A549 (cell line): ENCODE results near the gene LRRC45. TPM values are rescaled to one million over a fixed set of nuclear protein-coding genes. Genes with fewer than 3 reads are reported as not detected.
A peak's percentile ranks its signal among the peaks of the same experiment; 100 is the strongest.

Experiments
- ATAC-seq, 2 experiments: fragments of 200-7000 bp in 1 of 2; fragments of >200 bp in 1 of 2; cut with Nextera tagmentation in 1 of 2; cut with Tn5 transposase in 1 of 2; 3 replicates each; pipeline versions ENCODE4 v1.8.0 to v1.9.1; 2018 to 2020; ENCODE audit warnings: mild to moderate bottlenecking in 1 of 2, moderate library complexity in 1 of 2
- CTCF ChIA-PET: fragments of 300-600 bp; sonication (Branson Sonifier 250); formaldehyde crosslinking; extraction: SDS; loops from one replicate; lab custom pipeline; 2021; ENCODE audit warnings: antibody characterized with exemption, inconsistent platforms; lab: Yijun Ruan, JAX
- POLR2A ChIA-PET: fragments of 350-600 bp; formaldehyde crosslinking; extraction: SDS; loops from one replicate; lab custom pipeline; 2021; ENCODE audit warnings: antibody characterized with exemption, inconsistent platforms; lab: Yijun Ruan, JAX
- DNase-seq, 2 experiments: peaks; one replicate each; pipeline versions ENCODE4 v3.0.0 to v3.0.0-alpha.2; 2011 to 2016; ENCODE audit warnings: low read depth in 1 of 2, low spot score in 1 of 2
- FAIRE-seq: peaks from 2 replicates; lab custom pipeline; 2011; peaks lifted over from hg19 to GRCh38; lab: Jason Lieb, UNC
- H3K27ac ChIP-seq, 2 experiments: fragments of >200 bp; sonication (Bioruptor Twin); formaldehyde crosslinking; 3 replicates each; pipeline ENCODE4 v1.5.1; 2016 to 2017
- H3K4me1 ChIP-seq: fragments of >200 bp; sonication (Bioruptor Twin); formaldehyde crosslinking; 3 replicates; pipeline ENCODE4 v1.6.1; 2016
- H3K4me2 ChIP-seq: fragments of >200 bp; sonication (Bioruptor Twin); formaldehyde crosslinking; 3 replicates; pipeline ENCODE4 v1.6.1; 2016
- H3K4me3 ChIP-seq: fragments of >200 bp; sonication (Bioruptor Twin); formaldehyde crosslinking; 3 replicates; pipeline ENCODE4 v1.5.1; 2016
- H3K9me3 ChIP-seq: fragments of >200 bp; sonication (Bioruptor Twin); formaldehyde crosslinking; 3 replicates; pipeline ENCODE4 v1.6.1; 2016
- BCL3 ChIP-seq: fragments of >200 bp; sonication (Bioruptor Twin); formaldehyde crosslinking; IDR thresholded peaks from 3 replicates; pipeline ENCODE4 v1.6.1; 2016
- BHLHE40 ChIP-seq: IDR thresholded peaks from 2 replicates; pipeline ENCODE4 v1.6.1; 2012; ENCODE audit warnings: low read depth, low read length, inconsistent platforms
- CBX8 ChIP-seq: fragments of 200-600 bp; sonication (generic); IDR thresholded peaks from 2 replicates; pipeline ENCODE4 v1.6.1; 2016
- CHD2 ChIP-seq: fragments of 150-350 bp; IDR thresholded peaks from 2 replicates; pipeline ENCODE4 v1.6.1; 2014; ENCODE audit warnings: low read length; ENCODE audit not compliant: partially characterized antibody
- EHF ChIP-seq: fragments of 250-450 bp; sonication (Bioruptor Pico); IDR thresholded peaks from 2 replicates; pipeline ENCODE4 v1.5.0; 2020; ENCODE audit warnings: mild to moderate bottlenecking
- EHMT2 ChIP-seq: fragments of 200-600 bp; sonication (generic); IDR thresholded peaks from 2 replicates; pipeline ENCODE4 v1.6.1; 2016; ENCODE audit warnings: antibody characterized with exemption, low read depth, mild to moderate bottlenecking, moderate library complexity
- FOSB ChIP-seq: fragments of 250-450 bp; sonication (Bioruptor Pico); IDR thresholded peaks from 2 replicates; pipeline ENCODE4 v1.5.0; 2020; ENCODE audit warnings: mild to moderate bottlenecking, moderate library complexity
- FOSL2 ChIP-seq, 2 experiments: fragments of 450-650 bp in 1 of 2; fragments of >200 bp in 1 of 2; sonication (Bioruptor Twin) in 1 of 2; formaldehyde crosslinking; IDR thresholded peaks; 2 replicates each; pipeline versions ENCODE4 v1.5.0 to v1.6.1; 2016 to 2020; ENCODE audit warnings: mild to moderate bottlenecking in 1 of 2, moderate library complexity in 1 of 2
- FOXS1 ChIP-seq: fragments of 250-450 bp; sonication (Bioruptor Pico); IDR thresholded peaks from 2 replicates; pipeline ENCODE4 v1.5.0; 2020; ENCODE audit warnings: mild to moderate bottlenecking, moderate library complexity
- GATA3 ChIP-seq: IDR thresholded peaks from 2 replicates; pipeline ENCODE4 v1.6.1; 2012; ENCODE audit warnings: borderline replicate concordance
- HDAC2 ChIP-seq: fragments of 200-600 bp; sonication (generic); IDR thresholded peaks from 2 replicates; pipeline ENCODE4 v1.6.1; 2016
- HOXA7 ChIP-seq: fragments of 250-450 bp; sonication (Bioruptor Pico); IDR thresholded peaks from 2 replicates; pipeline ENCODE4 v1.5.0; 2020; ENCODE audit warnings: mild to moderate bottlenecking, moderate library complexity
- JUN ChIP-seq, 2 experiments: fragments of >200 bp; sonication (Bioruptor Twin); formaldehyde crosslinking; IDR thresholded peaks; 2 replicates in 1 of 2; 3 replicates in 1 of 2; pipeline ENCODE4 v1.6.1; 2016 to 2017
- PHF8 ChIP-seq: fragments of 200-600 bp; sonication (generic); IDR thresholded peaks from 2 replicates; pipeline ENCODE4 v1.6.1; 2016; ENCODE audit warnings: low read depth, mild to moderate bottlenecking, antibody characterized with exemption, moderate library complexity, borderline replicate concordance
- RARB ChIP-seq: fragments of 250-450 bp; sonication (Bioruptor Pico); IDR thresholded peaks from 2 replicates; pipeline ENCODE4 v1.8.0; 2021; ENCODE audit warnings: mild to moderate bottlenecking, moderate library complexity
- RCOR1 ChIP-seq: fragments of 150-350 bp; IDR thresholded peaks from 2 replicates; pipeline ENCODE4 v1.6.1; 2014; ENCODE audit warnings: antibody characterized with exemption, low read length, low read depth
- RNF2 ChIP-seq: fragments of 200-600 bp; sonication (generic); IDR thresholded peaks from 2 replicates; pipeline ENCODE4 v1.6.1; 2016; ENCODE audit warnings: low read depth, mild to moderate bottlenecking, antibody characterized with exemption, moderate library complexity, borderline replicate concordance
- SMC3 ChIP-seq: fragments of >200 bp; sonication (Bioruptor Twin); formaldehyde crosslinking; IDR thresholded peaks from 3 replicates; pipeline ENCODE4 v1.6.1; 2018; ENCODE audit warnings: inconsistent platforms
- SREBF2 ChIP-seq: fragments of 450-650 bp; IDR thresholded peaks from 2 replicates; pipeline ENCODE4 v1.6.1; 2014; ENCODE audit warnings: mild to moderate bottlenecking, moderate library complexity
- TFCP2L1 ChIP-seq: fragments of 250-450 bp; sonication (Bioruptor Pico); IDR thresholded peaks from 2 replicates; pipeline ENCODE4 v1.5.0; 2021; ENCODE audit warnings: mild to moderate bottlenecking
- USF2 ChIP-seq: fragments of 450-650 bp; IDR thresholded peaks from 2 replicates; pipeline ENCODE4 v1.6.1; 2014; ENCODE audit warnings: antibody characterized with exemption
- WGBS: methylation state at CpG from one replicate; pipeline ENCODE4 v1.1.6; 2017; ENCODE audit errors: missing lambda C conversion rate; 5-methylcytosine and 5-hydroxymethylcytosine counted together
- polyA plus RNA-seq, 4 experiments: library from polyadenylated mRNA; depleted of rRNA in 3 of 4; stranded (reverse); fragments of >200 nt; fragmentation: RNase III in 1 of 4; extraction: RNeasy Plus Mini Kit Qiagen cat#74134 plus additional on column Dnase treatment in 1 of 4; gene quantifications; 2 replicates in 3 of 4; 3 replicates in 1 of 4; pipeline ENCODE4 v1.2.3, GENCODE V29; 2011 to 2017
- TF ChIP-seq, protein P1 (sequence below): fragments of 250-450 bp; sonication (Bioruptor Pico); IDR thresholded peaks from 2 replicates; pipeline ENCODE4 v1.5.0; 2020; ENCODE audit warnings: low read depth, mild to moderate bottlenecking, moderate library complexity
- TF ChIP-seq, protein P2 (sequence below): fragments of 250-450 bp; sonication (Bioruptor Pico); IDR thresholded peaks from 2 replicates; pipeline ENCODE4 v1.5.0; 2021; ENCODE audit warnings: mild to moderate bottlenecking, moderate library complexity, borderline replicate concordance
- TF ChIP-seq, protein P3 (sequence below): fragments of >200 bp; sonication (Bioruptor Twin); formaldehyde crosslinking; IDR thresholded peaks from 2 replicates; pipeline ENCODE4 v1.6.1; 2016

LRRC45 gene
- polyA plus RNA-seq, 2 of the 4 experiments (the other 2 are of a cell fraction): 6.4 to 24.5 TPM

GRCh38 chr17:82029391-82029790 is 6.3 kb downstream of the LRRC45 start:
- Histone ChIP-seq H3K4me1 (peaks cover 6% of the 10 kb centered on the region; the same call in 1 of the 3 replicates), H3K4me2 (no peak overlapping the region), H3K4me3 (no peak overlapping the region), H3K27ac (no peak overlapping the region), H3K9me3 (no peaks in the 10 kb centered on the region)
- TF ChIP-seq RNF2: no peak
- no peak for TF ChIP-seq EHF (CRISPR knock-in tag)
- no peak for TF ChIP-seq RARB (CRISPR knock-in tag)
- no peak for TF ChIP-seq CBX8
- no peak for TF ChIP-seq USF2
- TF ChIP-seq PHF8: no peak
- no peak for TF ChIP-seq FOSB (CRISPR knock-in tag)
- no peak for TF ChIP-seq SREBF2
- TF ChIP-seq, protein P1, sequence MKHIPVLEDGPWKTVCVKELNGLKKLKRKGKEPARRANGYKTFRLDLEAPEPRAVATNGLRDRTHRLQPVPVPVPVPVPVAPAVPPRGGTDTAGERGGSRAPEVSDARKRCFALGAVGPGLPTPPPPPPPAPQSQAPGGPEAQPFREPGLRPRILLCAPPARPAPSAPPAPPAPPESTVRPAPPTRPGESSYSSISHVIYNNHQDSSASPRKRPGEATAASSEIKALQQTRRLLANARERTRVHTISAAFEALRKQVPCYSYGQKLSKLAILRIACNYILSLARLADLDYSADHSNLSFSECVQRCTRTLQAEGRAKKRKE: no peak
- no peak for TF ChIP-seq FOSL2 (IDR thresholded peaks at IDR 0.05)
- no peak for TF ChIP-seq FOSL2 (CRISPR knock-in tag; IDR thresholded peaks at IDR 0.05)
- TF ChIP-seq, protein P2, sequence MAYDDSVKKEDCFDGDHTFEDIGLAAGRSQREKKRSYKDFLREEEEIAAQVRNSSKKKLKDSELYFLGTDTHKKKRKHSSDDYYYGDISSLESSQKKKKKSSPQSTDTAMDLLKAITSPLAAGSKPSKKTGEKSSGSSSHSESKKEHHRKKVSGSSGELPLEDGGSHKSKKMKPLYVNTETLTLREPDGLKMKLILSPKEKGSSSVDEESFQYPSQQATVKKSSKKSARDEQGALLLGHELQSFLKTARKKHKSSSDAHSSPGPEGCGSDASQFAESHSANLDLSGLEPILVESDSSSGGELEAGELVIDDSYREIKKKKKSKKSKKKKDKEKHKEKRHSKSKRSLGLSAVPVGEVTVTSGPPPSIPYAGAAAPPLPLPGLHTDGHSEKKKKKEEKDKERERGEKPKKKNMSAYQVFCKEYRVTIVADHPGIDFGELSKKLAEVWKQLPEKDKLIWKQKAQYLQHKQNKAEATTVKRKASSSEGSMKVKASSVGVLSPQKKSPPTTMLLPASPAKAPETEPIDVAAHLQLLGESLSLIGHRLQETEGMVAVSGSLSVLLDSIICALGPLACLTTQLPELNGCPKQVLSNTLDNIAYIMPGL (CRISPR knock-in tag): no peak
- TF ChIP-seq GATA3: no peak
- TF ChIP-seq HDAC2: no peak
- TF ChIP-seq SMC3: no peak
- CTCF ChIA-PET: interaction anchor here (0.8 to 33.2 kb wide), 45 partner anchors 10 to 746 kb away, joined by 3 to 794 read pairs (median 10); partner anchors contain the start of genes DCXR, DUS1L, GPS1 and MAFG
- POLR2A ChIA-PET: interaction anchor here (1.3 to 3.4 kb wide), 3 partner anchors 8 to 70 kb away, joined by 4 to 33 read pairs (median 12); partner anchors contain the start of genes DCXR and FASN
- ATAC-seq (no peak), FAIRE-seq (no peak), DNase-seq (no peak)
- WGBS: 90% methylated on average over 16 of the region's 16 CpGs

DNA sequence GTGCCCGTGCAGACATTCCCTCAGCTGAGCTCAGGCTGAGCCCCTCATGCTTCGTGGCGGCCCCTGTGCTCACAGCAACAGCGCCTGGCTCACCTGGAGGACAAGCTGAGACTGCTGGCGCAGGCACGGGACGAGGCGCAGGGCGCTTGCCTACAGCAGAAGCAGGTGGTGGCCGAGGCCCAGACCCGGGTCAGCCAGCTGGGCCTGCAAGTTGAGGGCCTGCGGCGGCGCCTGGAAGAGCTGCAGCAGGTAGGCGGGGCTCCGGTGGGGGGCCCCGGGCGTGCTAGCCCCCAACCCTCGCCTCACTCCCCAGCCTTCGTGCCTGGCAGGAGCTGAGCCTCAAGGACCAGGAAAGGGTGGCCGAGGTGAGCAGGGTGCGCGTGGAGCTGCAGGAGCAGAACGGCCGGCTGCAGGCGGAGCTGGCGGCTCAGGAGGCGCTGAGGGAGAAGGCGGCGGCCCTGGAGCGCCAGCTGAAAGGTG is 6.9 kb downstream of the LRRC45 start:
- H3K4me2 ChIP-seq: peak overlapping the region; percentile 94
- FAIRE-seq: no peak

More for the DNA sequence above, 6.9 kb downstream of the LRRC45 start:
- DNase-seq (no peak), ATAC-seq (peak; percentile 6 to 40)
- no peak overlapping the region for H3K4me3 ChIP-seq
- no peaks in the 10 kb centered on the region for H3K9me3 ChIP-seq
- ChIA-PET CTCF (interaction anchor here (0.7 to 33.2 kb wide), 80 partner anchors 9 to 745 kb away, joined by 3 to 794 read pairs (median 6); partner anchors contain the start of genes DCXR, DUS1L, GPS1 and MAFG), POLR2A (interaction anchor here (0.6 to 3.4 kb wide), 10 partner anchors 7 to 206 kb away, joined by 3 to 33 read pairs (median 4); partner anchors contain the start of genes DCXR, FASN and MAFG)
- H3K4me1 ChIP-seq: peaks cover 5% of the 10 kb centered on the region; the same call in 1 of the 3 replicates
- TF ChIP-seq FOSL2 (IDR thresholded peaks at IDR 0.05) (no peak), FOSL2 (CRISPR knock-in tag; IDR thresholded peaks at IDR 0.05) (no peak), CHD2 (no peak), RARB (CRISPR knock-in tag) (no peak), FOXS1 (CRISPR knock-in tag) (no peak), HOXA7 (CRISPR knock-in tag) (no peak), RCOR1 (no peak), TFCP2L1 (no peak), EHMT2 (no peak), JUN (IDR thresholded peaks at IDR 0.05) (no peak), BHLHE40 (no peak), BCL3 (no peak), SREBF2 (no peak)
- TF ChIP-seq, protein P1: no peak
- TF ChIP-seq, protein P3, sequence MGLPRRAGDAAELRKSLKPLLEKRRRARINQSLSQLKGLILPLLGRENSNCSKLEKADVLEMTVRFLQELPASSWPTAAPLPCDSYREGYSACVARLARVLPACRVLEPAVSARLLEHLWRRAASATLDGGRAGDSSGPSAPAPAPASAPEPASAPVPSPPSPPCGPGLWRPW: no peak
- H3K27ac ChIP-seq: peak overlapping the region in 1 of 2 experiments; percentile 64; a peak in 1 of 6 replicates
- 61% methylated on average over 31 of the region's 31 CpGs for WGBS
